GM12878 (cell line): Measurements from ENCODE around the gene CYP46A1.

Experiments
- ASH2L ChIP-seq: fragments of 300-600, 200-600 bp; sonication (generic); IDR thresholded peaks from 2 replicates; pipeline ENCODE4 v1.6.1; 2017; ENCODE audit warnings: low read depth, mild to moderate bottlenecking, borderline replicate concordance
- BRCA1 ChIP-seq: IDR thresholded peaks from 2 replicates; pipeline ENCODE4 v1.6.1; 2011; ENCODE audit warnings: low read depth, low read length, improper control_type of control experiment
- CBX5 ChIP-seq: sonication (generic); IDR thresholded peaks from 2 replicates; pipeline ENCODE4 v1.6.1; 2016; ENCODE audit warnings: low read depth, moderate library complexity, mild to moderate bottlenecking, inconsistent platforms
- CTCF ChIP-seq, 3 experiments: IDR thresholded peaks in 2 of 3; conservative IDR thresholded peaks in 1 of 3; 2 replicates each; pipeline ENCODE4 v1.5.1; 2011; ENCODE audit warnings: low read depth in 3 of 3, low read length in 3 of 3, mild to moderate bottlenecking in 3 of 3, control low read depth in 2 of 3, moderate library complexity in 2 of 3, inconsistent platforms in 1 of 3, mixed read lengths in 1 of 3; ENCODE audit not compliant: control insufficient read depth in 2 of 3, insufficient read depth in 1 of 3; ENCODE audit errors: extremely low read depth in 1 of 3
- ELK1 ChIP-seq: IDR thresholded peaks from 2 replicates; pipeline ENCODE4 v1.6.1; 2012; ENCODE audit warnings: low read depth, low read length, improper control_type of control experiment
- JUND ChIP-seq: IDR thresholded peaks from 2 replicates; pipeline ENCODE4 v1.6.1; 2012; ENCODE audit warnings: low read depth, mild to moderate bottlenecking, low read length, improper control_type of control experiment, moderate library complexity
- MAX ChIP-seq: IDR thresholded peaks from 2 replicates; pipeline ENCODE4 v1.6.1; 2012; ENCODE audit warnings: low read depth, low read length, improper control_type of control experiment
- SMC3 ChIP-seq: IDR thresholded peaks from 2 replicates; pipeline ENCODE4 v1.6.1; 2011; ENCODE audit warnings: low read length, improper control_type of control experiment, borderline replicate concordance
- SP1 ChIP-seq: IDR thresholded peaks from one replicate; pipeline ENCODE4 v1.6.1; 2011; ENCODE audit warnings: low read depth, low read length
- TARDBP ChIP-seq: IDR thresholded peaks from 2 replicates; pipeline ENCODE4 v1.6.1; 2016; ENCODE audit warnings: borderline replicate concordance
- ZBTB4 ChIP-seq: fragments of 450-650 bp; formaldehyde crosslinking; IDR thresholded peaks from 2 replicates; pipeline ENCODE4 v1.4.0; 2022; ENCODE audit warnings: mild to moderate bottlenecking, moderate library complexity

GRCh38 chr14:99702115-99702514 lies 18.0 kb downstream of the CYP46A1 start:
- TF ChIP-seq ELK1, result no peak
- TF ChIP-seq TARDBP, result no peak
- no peak for TF ChIP-seq CTCF (IDR thresholded peaks at IDR 0.05 in 2 of 3, conservative IDR thresholded peaks at IDR 0.05 in 1 of 3; ENCODE audit: control insufficient read depth in 2 of 3, extremely low read depth in 1 of 3, insufficient read depth in 1 of 3, low read depth in 3 of 3, low read length in 3 of 3)
- TF ChIP-seq CBX5, result no peak
- no peak for TF ChIP-seq ZBTB4 (CRISPR knock-in tag)
- TF ChIP-seq SP1, result no peak
- TF ChIP-seq BRCA1, result no peak
- no peak for TF ChIP-seq JUND
- no peak for TF ChIP-seq MAX
- no peak for TF ChIP-seq SMC3
- TF ChIP-seq ASH2L, result no peak
